Measurements from ENCODE around the gene TRMT1.

- TF ChIP-seq CTCF (IDR thresholded peaks at IDR 0.05) (no peak), POLR2AphosphoS5 (IDR thresholded peaks at IDR 0.05; ENCODE audit: low read depth, low read length) (no peak), TCF7L2 (IDR thresholded peaks at IDR 0.05; ENCODE audit: low read depth, low read length) (no peak), REST (IDR thresholded peaks at IDR 0.05; ENCODE audit: insufficient read depth in 1 of 2, low read depth in 2 of 2, low read length in 1 of 2) (no peak), SIN3A (IDR thresholded peaks at IDR 0.05; ENCODE audit: borderline replicate concordance, insufficient read depth, low read depth, low read length) (no peak)
Measured at GRCh38 chr19:13098277-13099072, 18.1 kb downstream of the TRMT1 start.

Measured in Panc1 (cell line).